ENCODE data around the gene IREB2. TPM values are rescaled to one million over a fixed set of nuclear protein-coding genes. Genes with fewer than 3 reads are reported as not detected.

IREB2 gene
- total and polyA plus RNA-seq, 2 of the 13 experiments (the other 11 are each of a cell fraction or from before 2014, with no cell fraction given): 24.2 to 30.4 TPM

DNA sequence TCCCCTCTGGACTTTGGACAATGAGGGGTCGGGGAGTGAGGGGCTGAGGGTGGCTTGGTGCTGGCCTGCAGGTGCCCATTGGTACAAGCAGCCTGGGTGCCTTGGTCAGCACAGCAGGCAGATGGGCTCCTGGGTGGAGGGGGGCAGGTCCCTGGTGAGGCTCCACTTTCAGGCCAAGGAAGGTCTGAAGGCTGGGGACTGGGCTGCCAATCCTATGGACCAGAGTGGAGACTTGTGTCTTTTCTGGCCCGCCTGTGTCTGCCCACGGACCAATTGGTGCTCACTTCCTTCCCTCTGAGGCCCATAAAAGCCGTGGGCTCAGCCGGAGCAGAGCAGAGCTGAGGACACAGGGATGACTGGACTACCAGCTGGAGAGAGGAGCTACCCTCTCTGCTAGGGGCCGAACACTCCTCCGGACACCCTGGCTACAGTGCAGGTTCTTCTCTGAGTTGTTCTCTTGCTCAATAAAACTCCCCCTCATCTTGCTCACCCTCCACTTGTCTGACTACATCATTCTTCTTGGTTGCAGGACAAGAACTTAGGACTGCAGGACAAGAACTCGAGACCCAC is 31.9 kb upstream of the IREB2 start (continued):
- TF ChIP-seq, protein P1, sequence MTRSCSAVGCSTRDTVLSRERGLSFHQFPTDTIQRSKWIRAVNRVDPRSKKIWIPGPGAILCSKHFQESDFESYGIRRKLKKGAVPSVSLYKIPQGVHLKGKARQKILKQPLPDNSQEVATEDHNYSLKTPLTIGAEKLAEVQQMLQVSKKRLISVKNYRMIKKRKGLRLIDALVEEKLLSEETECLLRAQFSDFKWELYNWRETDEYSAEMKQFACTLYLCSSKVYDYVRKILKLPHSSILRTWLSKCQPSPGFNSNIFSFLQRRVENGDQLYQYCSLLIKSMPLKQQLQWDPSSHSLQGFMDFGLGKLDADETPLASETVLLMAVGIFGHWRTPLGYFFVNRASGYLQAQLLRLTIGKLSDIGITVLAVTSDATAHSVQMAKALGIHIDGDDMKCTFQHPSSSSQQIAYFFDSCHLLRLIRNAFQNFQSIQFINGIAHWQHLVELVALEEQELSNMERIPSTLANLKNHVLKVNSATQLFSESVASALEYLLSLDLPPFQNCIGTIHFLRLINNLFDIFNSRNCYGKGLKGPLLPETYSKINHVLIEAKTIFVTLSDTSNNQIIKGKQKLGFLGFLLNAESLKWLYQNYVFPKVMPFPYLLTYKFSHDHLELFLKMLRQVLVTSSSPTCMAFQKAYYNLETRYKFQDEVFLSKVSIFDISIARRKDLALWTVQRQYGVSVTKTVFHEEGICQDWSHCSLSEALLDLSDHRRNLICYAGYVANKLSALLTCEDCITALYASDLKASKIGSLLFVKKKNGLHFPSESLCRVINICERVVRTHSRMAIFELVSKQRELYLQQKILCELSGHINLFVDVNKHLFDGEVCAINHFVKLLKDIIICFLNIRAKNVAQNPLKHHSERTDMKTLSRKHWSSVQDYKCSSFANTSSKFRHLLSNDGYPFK (CRISPR knock-in tag; IDR thresholded peaks at IDR 0.05; ENCODE audit: borderline replicate concordance): no peak
- TF ChIP-seq REL (CRISPR knock-in tag; conservative IDR thresholded peaks at IDR 0.05): no peak

DNA sequence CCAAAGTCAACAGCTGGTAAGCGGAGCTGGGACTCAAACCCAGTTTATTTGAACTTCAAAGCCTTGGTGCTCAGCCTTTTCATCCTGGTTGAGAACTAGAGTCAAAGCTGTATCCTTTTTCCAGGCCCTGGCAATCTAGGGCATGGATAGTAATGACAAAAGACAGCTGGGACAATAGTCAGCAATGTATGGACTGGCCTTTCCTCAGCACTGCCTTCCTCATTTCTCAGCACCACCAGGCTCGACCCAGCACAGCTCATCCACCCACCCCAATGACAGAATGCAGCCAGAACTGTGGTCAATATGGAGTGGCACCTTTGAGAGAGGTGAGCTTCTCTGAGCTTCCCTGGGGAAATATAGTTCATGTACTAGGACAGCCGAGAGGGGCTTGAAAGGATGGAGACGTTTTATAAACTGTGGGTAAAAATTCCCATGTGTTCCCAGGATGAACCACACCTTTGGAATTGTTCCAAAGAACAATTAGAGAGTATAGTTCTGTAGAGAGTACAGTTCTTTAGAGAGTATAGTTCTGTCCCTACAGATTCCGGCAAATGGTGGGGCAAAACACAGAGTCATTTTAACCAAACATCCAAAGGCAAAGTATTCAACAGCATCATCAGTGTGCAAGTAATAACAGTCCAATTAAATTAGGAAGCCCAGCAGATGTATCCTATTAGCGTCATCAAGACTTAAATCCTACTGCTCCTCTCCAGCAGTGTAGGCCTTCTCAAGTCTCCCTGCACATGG is 30.2 kb upstream of the IREB2 start:
- ATAC-seq (no peak), DNase-seq (ENCODE audit: low spot score) (no peak), FAIRE-seq (no peak)
- no TSS peak for BruUV-seq (replicated peaks)
- no peak overlapping the region for H3K4me3 ChIP-seq (replicated peaks in 1 of 3; ENCODE audit: insufficient read depth in 1 of 3, low read depth in 2 of 3, low read length in 3 of 3)
- WGBS (ENCODE audit: low lambda C conversion rate): 29% methylated on average over 6 of the region's 6 CpGs
- H3K27me3 ChIP-seq (ENCODE audit: control insufficient read depth in 1 of 2, insufficient read depth in 2 of 2, low read length in 2 of 2): peaks cover 1 to 10% of the 10 kb centered on the region in 2 experiments; a peak in 3 of 5 replicates
- H3K36me3 ChIP-seq (replicated peaks in 1 of 2; ENCODE audit: control insufficient read depth in 1 of 2, insufficient read depth in 2 of 2, low read length in 2 of 2): no peaks in the 10 kb centered on the region
- H3K9me3 ChIP-seq (ENCODE audit: low read length): no peaks in the 10 kb centered on the region
- no peaks in the 10 kb centered on the region for H3K4me1 ChIP-seq (ENCODE audit: insufficient read depth, low read length)
- H3K4me2 ChIP-seq (ENCODE audit: low read depth, low read length): no peak overlapping the region
- no peaks in the 10 kb centered on the region for H4K20me1 ChIP-seq (ENCODE audit: insufficient read depth, low read length)
- ChIA-PET POLR2A (no interaction called here), CTCF (ENCODE audit: low intra/inter-chr PET ratio, low total read pairs) (no interaction called here)
- no peak overlapping the region for H3K9ac ChIP-seq (ENCODE audit: insufficient read depth, low read depth, low read length)
- in situ Hi-C loops (cut with HindIII; ENCODE audit: extremely low pct_ligation_motif_present, low pct_unique_long_range_greater_than_20kb) (no loop called here), intact Hi-C loops (cut with micrococcal nuclease; ENCODE audit: unreplicated experiment) (no loop called here)
- H3K79me2 ChIP-seq (ENCODE audit: insufficient read depth, low read length): no peaks in the 10 kb centered on the region
- no peak overlapping the region for H3K27ac ChIP-seq (ENCODE audit: extremely low read length, insufficient read depth, low read length)
- H2AFZ ChIP-seq (ENCODE audit: low read length): no peak overlapping the region
- TF ChIP-seq ERF (CRISPR knock-in tag; IDR thresholded peaks at IDR 0.05) (no peak), HOXD1 (CRISPR knock-in tag; IDR thresholded peaks at IDR 0.05) (no peak), STAT5B (CRISPR knock-in tag; IDR thresholded peaks at IDR 0.05) (no peak), ZNF282 (IDR thresholded peaks at IDR 0.05; ENCODE audit: partially characterized antibody) (no peak), ZNF383 (CRISPR knock-in tag; IDR thresholded peaks at IDR 0.05; ENCODE audit: borderline replicate concordance) (no peak), ZNF274 (CRISPR knock-in tag; IDR thresholded peaks at IDR 0.05) (no peak), ZNF430 (CRISPR knock-in tag; IDR thresholded peaks at IDR 0.05) (no peak), JUNB (CRISPR knock-in tag; IDR thresholded peaks at IDR 0.05; ENCODE audit: borderline replicate concordance) (no peak), MBNL3 (CRISPR knock-in tag; conservative IDR thresholded peaks at IDR 0.05) (no peak), KDM3A (CRISPR knock-in tag; IDR thresholded peaks at IDR 0.05; ENCODE audit: low read depth) (no peak), SAFB2 (CRISPR knock-in tag; IDR thresholded peaks at IDR 0.05; ENCODE audit: borderline replicate concordance, low read depth) (no peak), MTF1 (CRISPR knock-in tag; IDR thresholded peaks at IDR 0.05) (no peak), SMARCE1 (IDR thresholded peaks at IDR 0.05; ENCODE audit: borderline replicate concordance) (no peak), ZSCAN29 (CRISPR knock-in tag; conservative IDR thresholded peaks at IDR 0.05) (no peak)
- TF ChIP-seq, protein P2, sequence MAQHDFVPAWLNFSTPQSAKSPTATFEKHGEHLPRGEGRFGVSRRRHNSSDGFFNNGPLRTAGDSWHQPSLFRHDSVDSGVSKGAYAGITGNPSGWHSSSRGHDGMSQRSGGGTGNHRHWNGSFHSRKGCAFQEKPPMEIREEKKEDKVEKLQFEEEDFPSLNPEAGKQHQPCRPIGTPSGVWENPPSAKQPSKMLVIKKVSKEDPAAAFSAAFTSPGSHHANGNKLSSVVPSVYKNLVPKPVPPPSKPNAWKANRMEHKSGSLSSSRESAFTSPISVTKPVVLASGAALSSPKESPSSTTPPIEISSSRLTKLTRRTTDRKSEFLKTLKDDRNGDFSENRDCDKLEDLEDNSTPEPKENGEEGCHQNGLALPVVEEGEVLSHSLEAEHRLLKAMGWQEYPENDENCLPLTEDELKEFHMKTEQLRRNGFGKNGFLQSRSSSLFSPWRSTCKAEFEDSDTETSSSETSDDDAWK (CRISPR knock-in tag; IDR thresholded peaks at IDR 0.05): no peak

Data from HepG2 (cell line).